HG03135 (cell line): ENCODE measurements around the gene PDLIM7.
"Not testable (repeated sequence)": the region's sequence is repeated elsewhere in the genome, so short reads cannot be mapped to it uniquely, and the experiment has no call there.

Source experiments
- ATAC-seq: cut with Tn5 transposase; IDR thresholded peaks from one replicate; pipeline ENCODE4 v1.9.1; 2021; ENCODE audit warnings: mild to moderate bottlenecking, moderate library complexity; ENCODE audit not compliant: unreplicated experiment

PDLIM7 gene

GRCh38 chr5:177492841-177493240, 4.6 kb downstream of the PDLIM7 start:
- no peak for ATAC-seq

GRCh38 chr5:177491983-177492746, 5.2 kb downstream of the PDLIM7 start:
- no peak for ATAC-seq

- ATAC-seq, result no peak
These were observed 5.9 kb downstream of the PDLIM7 start for GRCh38 chr5:177491429-177491945.

GRCh38 chr5:177490992-177491391, 6.4 kb downstream of the PDLIM7 start:
- ATAC-seq, result no peak

GRCh38 chr5:177490311-177490991, 7.0 kb downstream of the PDLIM7 start:
- no peak for ATAC-seq

GRCh38 chr5:177489119-177489716, 8.2 kb downstream of the PDLIM7 start:
- no peak for ATAC-seq

- no peak for ATAC-seq
These were observed 9.4 kb downstream of the PDLIM7 start for GRCh38 chr5:177487975-177488374.

- no peak for ATAC-seq
These were observed 10.3 kb downstream of the PDLIM7 start for GRCh38 chr5:177487144-177487543.

- ATAC-seq, result no peak
These were observed 11.1 kb downstream of the PDLIM7 start for GRCh38 chr5:177486256-177486655.

GRCh38 chr5:177485753-177486152, 11.7 kb downstream of the PDLIM7 start:
- ATAC-seq, result not testable (repeated sequence)

- ATAC-seq, result no peak
These were observed 12.4 kb downstream of the PDLIM7 start for GRCh38 chr5:177484902-177485549.

GRCh38 chr5:177483994-177484901, 13.2 kb downstream of the PDLIM7 start:
- no peak for ATAC-seq

- no peak for ATAC-seq
These were observed 14.4 kb downstream of the PDLIM7 start for GRCh38 chr5:177483042-177483441.

- no peak for ATAC-seq
These were observed 15.0 kb downstream of the PDLIM7 start for GRCh38 chr5:177482359-177482795.

- no peak for ATAC-seq
These were observed 17.6 kb downstream of the PDLIM7 start for GRCh38 chr5:177479774-177480173.

GRCh38 chr5:177478711-177479646, 18.4 kb downstream of the PDLIM7 start:
- ATAC-seq, result no peak

- ATAC-seq, result no peak
These were observed 19.5 kb downstream of the PDLIM7 start for GRCh38 chr5:177477701-177478477.

- no peak for ATAC-seq
These were observed 20.7 kb downstream of the PDLIM7 start for GRCh38 chr5:177476531-177477233.
